Progenitor cell of endocrine pancreas (in vitro differentiated cells): ENCODE results near the gene AKNAD1. TPM values are rescaled to one million over a fixed set of nuclear protein-coding genes. Genes with fewer than 3 reads are reported as not detected.
A peak's percentile ranks its signal among the peaks of the same experiment; 100 is the strongest.

Experiments used
- DNase-seq: peaks from one replicate; pipeline ENCODE4 v3.0.0; 2021; ENCODE audit warnings: low spot score; ENCODE audit not compliant: unreplicated experiment
- H3K27ac Mint-ChIP-seq: 2 replicates; pipeline ENCODE4 v1.8.0; 2021; ENCODE audit warnings: mild to moderate bottlenecking, moderate library complexity, mixed read lengths
- H3K27me3 Mint-ChIP-seq: 2 replicates; pipeline ENCODE4 v1.8.0; 2021; ENCODE audit warnings: mixed read lengths
- H3K36me3 Mint-ChIP-seq: 2 replicates; pipeline ENCODE4 v1.8.0; 2022; ENCODE audit warnings: mixed read lengths; ENCODE audit not compliant: insufficient read depth
- H3K4me1 Mint-ChIP-seq: 2 replicates; pipeline ENCODE4 v1.8.0; 2021; ENCODE audit warnings: low read depth, mixed read lengths
- H3K4me3 Mint-ChIP-seq: 2 replicates; pipeline ENCODE4 v1.8.0; 2021; ENCODE audit warnings: low read depth, mild to moderate bottlenecking, moderate library complexity, mixed read lengths
- H3K9me3 Mint-ChIP-seq: 2 replicates; pipeline ENCODE4 v1.8.0; 2021; ENCODE audit warnings: low read depth, mixed read lengths
- CTCF ChIP-seq: fragments of 200-600 bp; sonication (generic); IDR thresholded peaks from one replicate; pipeline ENCODE4 v1.5.0; 2021; ENCODE audit warnings: antibody characterized with exemption, mild to moderate bottlenecking; ENCODE audit not compliant: unreplicated experiment
- total RNA-seq: library from RNA; stranded (reverse); gene quantifications from 2 replicates; pipeline ENCODE4 v1.2.1, GENCODE V29; 2021

Gene AKNAD1
- total RNA-seq, 1 donor from 2014 or later: not detected

- H3K9me3 Mint-ChIP-seq: no peaks in the 10 kb centered on the region
- H3K4me3 Mint-ChIP-seq: no peak overlapping the region
- no peak overlapping the region for H3K27ac Mint-ChIP-seq
- no peaks in the 10 kb centered on the region for H3K27me3 Mint-ChIP-seq
- H3K4me1 Mint-ChIP-seq: no peaks in the 10 kb centered on the region
- DNase-seq: peak; percentile 63
- TF ChIP-seq CTCF: peak; percentile 81
- H3K36me3 Mint-ChIP-seq: no peaks in the 10 kb centered on the region
Measured at GRCh38 chr1:108828074-108828961, 28.6 kb downstream of the AKNAD1 start.

- H3K4me3 Mint-ChIP-seq: no peak overlapping the region
- H3K9me3 Mint-ChIP-seq: no peaks in the 10 kb centered on the region
- no peaks in the 10 kb centered on the region for H3K36me3 Mint-ChIP-seq
- DNase-seq: no peak
- no peak for TF ChIP-seq CTCF
- no peak overlapping the region for H3K27ac Mint-ChIP-seq
- H3K27me3 Mint-ChIP-seq: no peaks in the 10 kb centered on the region
- H3K4me1 Mint-ChIP-seq: no peaks in the 10 kb centered on the region
Measured at GRCh38 chr1:108826081-108826635, 30.7 kb downstream of the AKNAD1 start.

- H3K27ac Mint-ChIP-seq: no peak overlapping the region
Measured at GRCh38 chr1:108824051-108824450, 32.8 kb downstream of the AKNAD1 start.

GRCh38 chr1:108823632-108824031, 33.3 kb downstream of the AKNAD1 start:
- H3K27ac Mint-ChIP-seq: no peak overlapping the region

More at GRCh38 chr1:108824051-108824450, 32.8 kb downstream of the AKNAD1 start:
- Mint-ChIP-seq H3K9me3 (no peaks in the 10 kb centered on the region), H3K4me3 (no peak overlapping the region), H3K36me3 (no peaks in the 10 kb centered on the region), H3K27me3 (no peaks in the 10 kb centered on the region), H3K4me1 (no peaks in the 10 kb centered on the region)
- no peak for TF ChIP-seq CTCF
- DNase-seq: no peak

GRCh38 chr1:108819878-108820277, 37.0 kb downstream of the AKNAD1 start:
- no peak for DNase-seq
- Mint-ChIP-seq H3K36me3 (no peaks in the 10 kb centered on the region), H3K4me3 (no peak overlapping the region), H3K27me3 (no peaks in the 10 kb centered on the region), H3K9me3 (no peaks in the 10 kb centered on the region), H3K4me1 (peaks cover 9% of the 10 kb centered on the region), H3K27ac (peak overlapping the region; percentile 6)
- no peak for TF ChIP-seq CTCF

More at GRCh38 chr1:108823632-108824031, 33.3 kb downstream of the AKNAD1 start:
- H3K9me3 Mint-ChIP-seq: no peaks in the 10 kb centered on the region
- DNase-seq: no peak
- no peaks in the 10 kb centered on the region for H3K36me3 Mint-ChIP-seq
- no peak for TF ChIP-seq CTCF
- no peaks in the 10 kb centered on the region for H3K27me3 Mint-ChIP-seq
- no peak overlapping the region for H3K4me3 Mint-ChIP-seq
- no peaks in the 10 kb centered on the region for H3K4me1 Mint-ChIP-seq
